NOMO-1 treated with dmso at 0.1 percent for 144 hours (cell line): ENCODE results near the gene MMP17.

Source experiments
- DNase-seq: peaks from one replicate; lab custom pipeline; 2025; ENCODE audit not compliant: unreplicated experiment; lab: John Stamatoyannopoulos, UW

MMP17 gene

GRCh38 chr12:131892711-131893604 lies 64.8 kb downstream of the MMP17 start:
- DNase-seq = no peak

GRCh38 chr12:131893605-131894312 lies 65.6 kb downstream of the MMP17 start:
- no peak for DNase-seq

- peak; percentile 82 for DNase-seq
These were observed 66.2 kb downstream of the MMP17 start, which contains the start of gene ULK1 for GRCh38 chr12:131894313-131894860. Gene ULK1 (plus strand): TSS chr12:131894622. CDS start chr12:131895002, 380 bp downstream.

GRCh38 chr12:131894981-131895639 lies 66.9 kb downstream of the MMP17 start:
- no peak for DNase-seq

- no peak for DNase-seq
These were observed 67.5 kb downstream of the MMP17 start for GRCh38 chr12:131895640-131896079.

- no peak for DNase-seq
These were observed 68.1 kb downstream of the MMP17 start for GRCh38 chr12:131896080-131896810.

GRCh38 chr12:131896811-131897270 lies 68.6 kb downstream of the MMP17 start:
- no peak for DNase-seq

- DNase-seq = no peak
These were observed 69.1 kb downstream of the MMP17 start for GRCh38 chr12:131897276-131897675.

- no peak for DNase-seq
These were observed 69.7 kb downstream of the MMP17 start for GRCh38 chr12:131897875-131898274.

- DNase-seq = no peak
These were observed 72.2 kb downstream of the MMP17 start for GRCh38 chr12:131900397-131900796.
